Measurements from ENCODE around the gene ORAI3. TPM values are rescaled to one million over a fixed set of nuclear protein-coding genes. Genes with fewer than 3 reads are reported as not detected.

The ORAI3 gene
- total and polyA plus RNA-seq, 2 of the 13 experiments (the other 11 are each of a cell fraction or from before 2014, with no cell fraction given): 11.4 to 32.0 TPM

- TF ChIP-seq IRF1 (CRISPR knock-in tag; IDR thresholded peaks at IDR 0.05; ENCODE audit: low read depth) (no peak), CENPX (CRISPR knock-in tag; IDR thresholded peaks at IDR 0.05) (no peak), ZNF20 (CRISPR knock-in tag; IDR thresholded peaks at IDR 0.05) (no peak), CBX2 (IDR thresholded peaks at IDR 0.05; ENCODE audit: low read depth, low read length) (no peak), CBX2 (CRISPR knock-in tag; IDR thresholded peaks at IDR 0.05; ENCODE audit: low read depth) (no peak), ZIK1 (CRISPR knock-in tag; IDR thresholded peaks at IDR 0.05; ENCODE audit: borderline replicate concordance, low read depth) (no peak), HIVEP1 (CRISPR knock-in tag; IDR thresholded peaks at IDR 0.05) (no peak), FLYWCH1 (CRISPR knock-in tag; IDR thresholded peaks at IDR 0.05) (no peak), CBX1 (IDR thresholded peaks at IDR 0.05; ENCODE audit: low read depth) (no peak), AGO2 (optimal IDR thresholded peaks at IDR 0.05; ENCODE audit: low read depth, low read length) (peak; percentile 39), BORCS8-MEF2B (CRISPR knock-in tag; IDR thresholded peaks at IDR 0.05) (0 out of 2 replicates have a peak, but pooled peaks have one; percentile 1), CERS6 (CRISPR knock-in tag; IDR thresholded peaks at IDR 0.05) (no peak), IKZF1 (IDR thresholded peaks at IDR 0.05) (no peak), HES4 (CRISPR knock-in tag; IDR thresholded peaks at IDR 0.05; ENCODE audit: borderline replicate concordance) (0 out of 2 replicates have a peak, but pooled peaks have one; percentile 43), AKAP8 (CRISPR knock-in tag; IDR thresholded peaks at IDR 0.05) (peak; percentile 23), ZNF510 (CRISPR knock-in tag; IDR thresholded peaks at IDR 0.05; ENCODE audit: low read depth) (no peak), ZMAT5 (CRISPR knock-in tag; IDR thresholded peaks at IDR 0.05; ENCODE audit: borderline replicate concordance, low read depth) (no peak), HOXA9 (CRISPR knock-in tag; IDR thresholded peaks at IDR 0.05; ENCODE audit: borderline replicate concordance) (no peak), TCF7L2 (IDR thresholded peaks at IDR 0.05; ENCODE audit: low read depth, low read length) (no peak), ZNF879 (CRISPR knock-in tag; IDR thresholded peaks at IDR 0.05) (no peak), TBL1XR1 (IDR thresholded peaks at IDR 0.05; ENCODE audit: borderline replicate concordance, low read length, partially characterized antibody) (no peak), HINFP (CRISPR knock-in tag; IDR thresholded peaks at IDR 0.05; ENCODE audit: low read depth) (no peak), MXI1 (IDR thresholded peaks at IDR 0.05; ENCODE audit: borderline replicate concordance, low read depth, low read length) (0 out of 3 replicates have a peak, but pooled peaks have one; percentile 19), NFIC (IDR thresholded peaks at IDR 0.05; ENCODE audit: low read length) (no peak), NR2F2 (IDR thresholded peaks at IDR 0.05; ENCODE audit: borderline replicate concordance, low read depth) (0 out of 2 replicates have a peak, but pooled peaks have one; percentile 48)
- TF ChIP-seq, protein P1, sequence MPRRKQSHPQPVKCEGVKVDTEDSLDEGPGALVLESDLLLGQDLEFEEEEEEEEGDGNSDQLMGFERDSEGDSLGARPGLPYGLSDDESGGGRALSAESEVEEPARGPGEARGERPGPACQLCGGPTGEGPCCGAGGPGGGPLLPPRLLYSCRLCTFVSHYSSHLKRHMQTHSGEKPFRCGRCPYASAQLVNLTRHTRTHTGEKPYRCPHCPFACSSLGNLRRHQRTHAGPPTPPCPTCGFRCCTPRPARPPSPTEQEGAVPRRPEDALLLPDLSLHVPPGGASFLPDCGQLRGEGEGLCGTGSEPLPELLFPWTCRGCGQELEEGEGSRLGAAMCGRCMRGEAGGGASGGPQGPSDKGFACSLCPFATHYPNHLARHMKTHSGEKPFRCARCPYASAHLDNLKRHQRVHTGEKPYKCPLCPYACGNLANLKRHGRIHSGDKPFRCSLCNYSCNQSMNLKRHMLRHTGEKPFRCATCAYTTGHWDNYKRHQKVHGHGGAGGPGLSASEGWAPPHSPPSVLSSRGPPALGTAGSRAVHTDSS (CRISPR knock-in tag; conservative IDR thresholded peaks at IDR 0.05): no peak
Measured at GRCh38 chr16:30986129-30986991, 37.5 kb downstream of the ORAI3 start (continued).
